Panc1 (cell line): ENCODE data around the gene GNAQ. TPM values are rescaled to one million over a fixed set of nuclear protein-coding genes. Genes with fewer than 3 reads are reported as not detected.
"Not testable (repeated sequence)": the region's sequence is repeated elsewhere in the genome, so short reads cannot be mapped to it uniquely, and the experiment has no call there.

ENCODE experiments used
- ATAC-seq: fragments of 200-7000 bp; cut with Tn5 transposase; 2 replicates; pipeline ENCODE4 v1.9.1; 2020; ENCODE audit warnings: mild to moderate bottlenecking, moderate library complexity
- BruUV-seq: library from RNA; stranded (reverse); fragments of 400-500 nt; replicated peaks from 2 replicates; lab custom pipeline; 2021; lab: Mats Ljungman, UMichigan
- CTCF ChIA-PET: fragments of 300-600 bp; sonication (Branson Sonifier 250); formaldehyde crosslinking; loops from one replicate; lab custom pipeline; 2022; ENCODE audit warnings: antibody characterized with exemption; lab: Charles Lee
- POLR2A ChIA-PET: fragments of 300-600 bp; sonication (Branson Sonifier 250); formaldehyde crosslinking; loops from one replicate; lab custom pipeline; 2022; ENCODE audit warnings: antibody characterized with exemption; lab: Charles Lee
- DNase-seq: peaks from one replicate; pipeline ENCODE4 v3.0.0-alpha.2; 2010; ENCODE audit warnings: low read depth, low spot score
- H3K27ac ChIP-seq: 2 replicates; pipeline ENCODE4 v1.5.1; 2011; ENCODE audit warnings: mild to moderate bottlenecking, low read length, inconsistent platforms
- H3K27me3 ChIP-seq: fragments of 200-500 bp; sonication (Bioruptor generic); 2 replicates; pipeline ENCODE4 v1.6.0; 2014; ENCODE audit warnings: low read length, inconsistent platforms; ENCODE audit not compliant: control insufficient read depth, insufficient read depth
- H3K36me3 ChIP-seq: fragments of 200-500 bp; sonication (Bioruptor generic); 2 replicates; pipeline ENCODE4 v1.5.1; 2014; ENCODE audit warnings: inconsistent platforms, mild to moderate bottlenecking, low read length, moderate library complexity; ENCODE audit not compliant: control insufficient read depth, insufficient read depth
- H3K4me1 ChIP-seq: 2 replicates; pipeline ENCODE4 v1.5.1; 2011; ENCODE audit warnings: inconsistent platforms, mild to moderate bottlenecking, low read length, moderate library complexity; ENCODE audit not compliant: control insufficient read depth, insufficient read depth
- H3K4me3 ChIP-seq, 2 experiments: 2 replicates each; pipeline ENCODE4 v1.5.1; 2011 to 2012; ENCODE audit warnings: low read depth in 2 of 2, low read length in 2 of 2, mild to moderate bottlenecking in 2 of 2, inconsistent platforms in 1 of 2, moderate library complexity in 1 of 2
- H3K9me3 ChIP-seq: fragments of 200-500 bp; sonication (Bioruptor generic); 2 replicates; pipeline ENCODE4 v1.5.1; 2014; ENCODE audit warnings: low read depth, mild to moderate bottlenecking, inconsistent platforms, low read length, moderate library complexity; ENCODE audit not compliant: control insufficient read depth, insufficient read depth
- POLR2AphosphoS5 ChIP-seq: IDR thresholded peaks from 2 replicates; pipeline ENCODE4 v1.6.1; 2012; ENCODE audit warnings: mild to moderate bottlenecking, low read depth, low read length, moderate library complexity
- SIN3A ChIP-seq: IDR thresholded peaks from 2 replicates; pipeline ENCODE4 v1.6.1; 2012; ENCODE audit warnings: low read depth, mild to moderate bottlenecking, low read length, moderate library complexity, borderline replicate concordance; ENCODE audit not compliant: insufficient read depth
- TCF7L2 ChIP-seq: IDR thresholded peaks from 2 replicates; pipeline ENCODE4 v1.6.1; 2011; ENCODE audit warnings: mild to moderate bottlenecking, low read depth, low read length, inconsistent platforms
- in situ Hi-C: cut with HindIII; loops from 2 replicates; pipeline ENCODE4 v1.10.0; 2016; ENCODE audit warnings: low sequenced_read_pairs, low pct_unique_long_range_greater_than_20kb
- intact Hi-C: fragments of 100-400 bp; cut with micrococcal nuclease; formaldehyde crosslinking; loops from one replicate; pipeline ENCODE4 v1.10.0; 2022; ENCODE audit not compliant: unreplicated experiment
- total RNA-seq: library from RNA; stranded (reverse); gene quantifications from one replicate; pipeline ENCODE4 v1.2.1, GENCODE V29; 2021; ENCODE audit not compliant: unreplicated experiment
- TF ChIP-seq, protein P1 (sequence below): fragments of 450-650 bp; IDR thresholded peaks from 2 replicates; pipeline ENCODE4 v1.5.1; 2017; ENCODE audit warnings: mild to moderate bottlenecking
- TF ChIP-seq, protein P2 (sequence below), 2 experiments: IDR thresholded peaks; 2 replicates each; pipeline ENCODE4 v1.6.1; 2011 to 2012; ENCODE audit warnings: low read depth in 2 of 2, control low read depth in 1 of 2, low read length in 1 of 2, mild to moderate bottlenecking in 1 of 2, moderate library complexity in 1 of 2; ENCODE audit not compliant: insufficient read depth in 1 of 2

GNAQ gene
- total RNA-seq, 1 experiment from 2014 or later = 34.5 TPM

DNA sequence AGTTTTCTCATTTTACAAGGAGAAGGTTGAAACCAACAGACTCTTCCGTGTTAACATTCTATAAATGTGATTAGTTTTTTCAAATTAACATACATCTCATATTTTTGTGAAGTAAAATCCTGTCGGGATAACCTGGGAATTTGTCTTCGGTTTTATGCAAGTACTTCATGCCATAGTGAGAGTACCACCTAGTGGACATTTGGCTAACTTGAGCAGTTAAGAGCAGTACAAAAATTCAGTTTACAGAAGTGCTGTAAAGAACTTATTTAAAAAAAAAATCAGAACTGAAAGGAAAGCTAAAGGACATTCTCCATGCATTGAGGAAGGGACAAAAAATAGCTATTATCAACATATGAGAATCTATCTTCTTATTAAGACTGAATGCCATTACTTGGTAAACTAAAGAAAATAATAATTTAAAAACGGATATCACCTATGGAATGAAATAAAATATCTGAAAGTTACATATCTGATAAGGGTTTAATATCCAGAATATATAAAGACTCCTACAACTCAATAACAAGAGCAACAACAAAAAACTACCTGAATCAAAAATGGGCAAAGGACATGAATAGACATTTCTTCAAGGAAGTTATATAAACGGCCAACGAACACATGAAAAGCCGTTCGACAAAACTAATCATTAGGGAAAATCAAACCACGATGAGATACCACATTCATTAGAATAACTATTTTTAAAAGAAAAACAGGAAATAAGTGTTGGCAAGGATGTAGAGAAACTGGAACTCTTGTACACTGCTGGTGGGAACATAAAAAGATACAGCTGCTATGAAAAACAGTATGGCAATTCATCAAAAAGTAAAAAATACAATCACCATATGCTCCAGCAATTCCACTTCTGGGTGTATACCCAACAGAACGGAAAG is 266.5 kb downstream of the GNAQ start:
- ChIA-PET POLR2A (no interaction called here), CTCF (no interaction called here)
- H3K36me3 ChIP-seq = no peaks in the 10 kb centered on the region
- in situ Hi-C loops = no loop called here
- no peaks in the 10 kb centered on the region for H3K4me1 ChIP-seq
- ATAC-seq = no peak
- H3K9me3 ChIP-seq = no peaks in the 10 kb centered on the region
- no peaks in the 10 kb centered on the region for H3K27me3 ChIP-seq
- H3K4me3 ChIP-seq = no peak overlapping the region
- no peak for DNase-seq
- intact Hi-C loops = no loop called here
- no peak for TF ChIP-seq TCF7L2
- TF ChIP-seq, protein P1, sequence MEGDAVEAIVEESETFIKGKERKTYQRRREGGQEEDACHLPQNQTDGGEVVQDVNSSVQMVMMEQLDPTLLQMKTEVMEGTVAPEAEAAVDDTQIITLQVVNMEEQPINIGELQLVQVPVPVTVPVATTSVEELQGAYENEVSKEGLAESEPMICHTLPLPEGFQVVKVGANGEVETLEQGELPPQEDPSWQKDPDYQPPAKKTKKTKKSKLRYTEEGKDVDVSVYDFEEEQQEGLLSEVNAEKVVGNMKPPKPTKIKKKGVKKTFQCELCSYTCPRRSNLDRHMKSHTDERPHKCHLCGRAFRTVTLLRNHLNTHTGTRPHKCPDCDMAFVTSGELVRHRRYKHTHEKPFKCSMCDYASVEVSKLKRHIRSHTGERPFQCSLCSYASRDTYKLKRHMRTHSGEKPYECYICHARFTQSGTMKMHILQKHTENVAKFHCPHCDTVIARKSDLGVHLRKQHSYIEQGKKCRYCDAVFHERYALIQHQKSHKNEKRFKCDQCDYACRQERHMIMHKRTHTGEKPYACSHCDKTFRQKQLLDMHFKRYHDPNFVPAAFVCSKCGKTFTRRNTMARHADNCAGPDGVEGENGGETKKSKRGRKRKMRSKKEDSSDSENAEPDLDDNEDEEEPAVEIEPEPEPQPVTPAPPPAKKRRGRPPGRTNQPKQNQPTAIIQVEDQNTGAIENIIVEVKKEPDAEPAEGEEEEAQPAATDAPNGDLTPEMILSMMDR = peak; percentile 56; the same call in 1 of the 2 replicates
- no peak overlapping the region for H3K27ac ChIP-seq
- BruUV-seq = no TSS peak

DNA sequence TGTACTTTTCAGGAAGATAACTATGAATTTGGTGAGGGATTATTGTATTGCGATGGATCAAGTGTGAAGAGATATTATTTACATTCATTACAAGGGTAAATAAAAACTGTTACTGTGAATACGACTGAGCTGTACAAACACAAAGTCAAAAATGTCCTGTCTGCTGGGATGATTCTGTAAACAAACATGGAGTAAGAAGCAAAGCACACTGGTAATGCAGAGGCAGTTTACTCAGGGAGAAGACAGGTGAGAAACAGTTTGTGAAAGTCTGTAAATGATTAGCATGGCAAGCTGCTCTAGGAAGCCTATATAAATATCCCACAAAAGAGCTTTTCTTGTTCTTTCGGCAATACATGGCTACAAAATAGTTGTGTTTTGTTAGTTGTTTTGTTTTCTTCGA is 268.0 kb downstream of the GNAQ start:
- no peak for ATAC-seq
- Histone ChIP-seq H3K27me3 (no peaks in the 10 kb centered on the region), H3K4me1 (no peaks in the 10 kb centered on the region), H3K36me3 (no peaks in the 10 kb centered on the region), H3K4me3 (no peak overlapping the region), H3K27ac (no peak overlapping the region), H3K9me3 (no peaks in the 10 kb centered on the region)
- BruUV-seq = TSS peak; percentile 32
- CTCF ChIA-PET = no interaction called here
- in situ Hi-C loops (no loop called here), intact Hi-C loops (no loop called here)
- TF ChIP-seq, protein P2, sequence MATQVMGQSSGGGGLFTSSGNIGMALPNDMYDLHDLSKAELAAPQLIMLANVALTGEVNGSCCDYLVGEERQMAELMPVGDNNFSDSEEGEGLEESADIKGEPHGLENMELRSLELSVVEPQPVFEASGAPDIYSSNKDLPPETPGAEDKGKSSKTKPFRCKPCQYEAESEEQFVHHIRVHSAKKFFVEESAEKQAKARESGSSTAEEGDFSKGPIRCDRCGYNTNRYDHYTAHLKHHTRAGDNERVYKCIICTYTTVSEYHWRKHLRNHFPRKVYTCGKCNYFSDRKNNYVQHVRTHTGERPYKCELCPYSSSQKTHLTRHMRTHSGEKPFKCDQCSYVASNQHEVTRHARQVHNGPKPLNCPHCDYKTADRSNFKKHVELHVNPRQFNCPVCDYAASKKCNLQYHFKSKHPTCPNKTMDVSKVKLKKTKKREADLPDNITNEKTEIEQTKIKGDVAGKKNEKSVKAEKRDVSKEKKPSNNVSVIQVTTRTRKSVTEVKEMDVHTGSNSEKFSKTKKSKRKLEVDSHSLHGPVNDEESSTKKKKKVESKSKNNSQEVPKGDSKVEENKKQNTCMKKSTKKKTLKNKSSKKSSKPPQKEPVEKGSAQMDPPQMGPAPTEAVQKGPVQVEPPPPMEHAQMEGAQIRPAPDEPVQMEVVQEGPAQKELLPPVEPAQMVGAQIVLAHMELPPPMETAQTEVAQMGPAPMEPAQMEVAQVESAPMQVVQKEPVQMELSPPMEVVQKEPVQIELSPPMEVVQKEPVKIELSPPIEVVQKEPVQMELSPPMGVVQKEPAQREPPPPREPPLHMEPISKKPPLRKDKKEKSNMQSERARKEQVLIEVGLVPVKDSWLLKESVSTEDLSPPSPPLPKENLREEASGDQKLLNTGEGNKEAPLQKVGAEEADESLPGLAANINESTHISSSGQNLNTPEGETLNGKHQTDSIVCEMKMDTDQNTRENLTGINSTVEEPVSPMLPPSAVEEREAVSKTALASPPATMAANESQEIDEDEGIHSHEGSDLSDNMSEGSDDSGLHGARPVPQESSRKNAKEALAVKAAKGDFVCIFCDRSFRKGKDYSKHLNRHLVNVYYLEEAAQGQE (IDR thresholded peaks at IDR 0.05; ENCODE audit: insufficient read depth in 1 of 2, low read depth in 2 of 2, low read length in 1 of 2) = no peak
- TF ChIP-seq, protein P1 = no peak
- TF ChIP-seq TCF7L2 = no peak
- no peak for TF ChIP-seq POLR2AphosphoS5
- TF ChIP-seq SIN3A = no peak
- no peak for DNase-seq
- POLR2A ChIA-PET = no interaction called here

DNA sequence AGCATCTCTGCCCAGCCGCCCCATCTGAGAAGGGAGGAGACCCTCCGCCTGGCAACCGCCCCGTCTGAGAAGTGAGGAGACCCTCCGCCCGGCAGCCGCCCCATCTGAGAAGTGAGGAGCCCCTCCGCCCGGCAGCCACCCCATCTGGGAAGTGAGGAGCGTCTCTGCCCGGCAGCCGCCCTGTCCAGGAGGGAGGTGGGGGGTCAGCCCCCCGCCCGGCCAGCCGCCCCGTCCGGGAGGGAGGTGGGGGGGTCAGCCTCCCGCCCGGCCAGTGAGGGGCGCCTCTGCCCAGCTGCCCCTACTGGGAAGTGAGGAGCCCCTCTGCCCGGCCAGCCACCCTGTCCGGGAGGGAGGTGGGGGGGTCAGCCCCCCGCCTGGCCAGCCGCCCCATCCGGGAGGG is 270.7 kb downstream of the GNAQ start:
- ATAC-seq, H3K9me3 ChIP-seq, H3K27ac ChIP-seq, H3K27me3 ChIP-seq, H3K4me3 ChIP-seq, CTCF ChIA-PET, in situ Hi-C loops, H3K4me1 ChIP-seq, intact Hi-C loops, H3K36me3 ChIP-seq, DNase-seq, POLR2A ChIA-PET, BruUV-seq: not testable (repeated sequence)
